ENCODE results near the gene HMCN2.

HMCN2 gene

DNA sequence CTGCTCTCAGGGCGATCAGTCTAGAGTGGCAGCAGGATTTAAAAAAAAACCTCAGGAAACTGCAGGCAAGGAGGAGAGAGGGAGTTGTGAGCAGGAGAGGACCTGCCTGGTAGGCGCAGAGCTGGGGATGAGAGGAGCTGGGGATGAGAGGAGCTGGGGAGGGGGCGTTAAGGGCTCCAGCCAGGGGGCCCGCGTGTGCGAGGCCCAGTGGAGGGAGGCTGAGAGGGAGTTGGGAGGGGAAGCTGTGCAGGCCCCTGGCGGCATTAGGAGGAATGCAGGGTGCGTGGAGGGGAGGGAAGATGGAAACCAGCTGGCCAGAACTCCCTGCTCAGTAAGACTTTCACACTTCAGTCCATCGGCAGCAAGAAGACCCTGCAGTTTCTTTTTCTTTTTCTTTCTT is 45.2 kb upstream of the HMCN2 start:
- Histone ChIP-seq H3K9ac (no peak overlapping the region), H3K4me3 (IDR thresholded peaks at IDR 0.05; ENCODE audit: insufficient read depth, low read depth, low read length) (no peak overlapping the region), H4K20me1 (ENCODE audit: insufficient read depth) (no peaks in the 10 kb centered on the region), H3K4me2 (no peak overlapping the region), H3K27me3 (ENCODE audit: insufficient read depth, low read depth) (no peaks in the 10 kb centered on the region), H2AFZ (ENCODE audit: low read depth) (no peak overlapping the region), H3K4me1 (ENCODE audit: low read depth, poor library complexity, severe bottlenecking) (no peaks in the 10 kb centered on the region), H3K27ac (no peak overlapping the region), H3K36me3 (ENCODE audit: insufficient read depth) (no peaks in the 10 kb centered on the region), H3K79me2 (ENCODE audit: insufficient read depth, low read depth) (no peaks in the 10 kb centered on the region)
- TF ChIP-seq, protein P1, sequence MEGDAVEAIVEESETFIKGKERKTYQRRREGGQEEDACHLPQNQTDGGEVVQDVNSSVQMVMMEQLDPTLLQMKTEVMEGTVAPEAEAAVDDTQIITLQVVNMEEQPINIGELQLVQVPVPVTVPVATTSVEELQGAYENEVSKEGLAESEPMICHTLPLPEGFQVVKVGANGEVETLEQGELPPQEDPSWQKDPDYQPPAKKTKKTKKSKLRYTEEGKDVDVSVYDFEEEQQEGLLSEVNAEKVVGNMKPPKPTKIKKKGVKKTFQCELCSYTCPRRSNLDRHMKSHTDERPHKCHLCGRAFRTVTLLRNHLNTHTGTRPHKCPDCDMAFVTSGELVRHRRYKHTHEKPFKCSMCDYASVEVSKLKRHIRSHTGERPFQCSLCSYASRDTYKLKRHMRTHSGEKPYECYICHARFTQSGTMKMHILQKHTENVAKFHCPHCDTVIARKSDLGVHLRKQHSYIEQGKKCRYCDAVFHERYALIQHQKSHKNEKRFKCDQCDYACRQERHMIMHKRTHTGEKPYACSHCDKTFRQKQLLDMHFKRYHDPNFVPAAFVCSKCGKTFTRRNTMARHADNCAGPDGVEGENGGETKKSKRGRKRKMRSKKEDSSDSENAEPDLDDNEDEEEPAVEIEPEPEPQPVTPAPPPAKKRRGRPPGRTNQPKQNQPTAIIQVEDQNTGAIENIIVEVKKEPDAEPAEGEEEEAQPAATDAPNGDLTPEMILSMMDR (conservative IDR thresholded peaks at IDR 0.05; ENCODE audit: low read depth, low read length) = no peak

DNA sequence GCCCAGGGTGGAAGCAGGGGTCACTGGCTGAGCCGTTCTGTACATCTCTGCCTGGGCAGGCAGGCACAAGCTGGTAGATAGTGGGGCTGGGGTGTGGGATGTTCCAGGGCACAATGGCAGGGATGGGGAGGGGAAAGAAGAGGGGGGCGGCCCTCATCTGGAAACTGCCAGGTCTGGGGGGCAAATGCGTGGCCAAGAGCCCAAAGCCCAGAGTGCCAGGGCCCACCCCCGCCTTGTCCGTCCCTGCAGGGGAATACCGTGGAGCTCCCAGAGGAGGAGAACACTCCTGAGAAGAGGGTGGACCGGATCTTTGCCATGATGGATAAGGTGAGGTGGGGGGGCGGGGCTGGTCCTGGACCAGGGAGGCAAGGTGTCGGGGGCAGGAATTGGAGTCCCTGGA is 42.7 kb upstream of the HMCN2 start:
- H3K27me3 ChIP-seq (ENCODE audit: insufficient read depth, low read depth) = no peaks in the 10 kb centered on the region
- no peak overlapping the region for H3K27ac ChIP-seq
- no peaks in the 10 kb centered on the region for H3K4me1 ChIP-seq (ENCODE audit: low read depth, poor library complexity, severe bottlenecking)
- no peak overlapping the region for H2AFZ ChIP-seq (ENCODE audit: low read depth)
- no peaks in the 10 kb centered on the region; the same call in 1 of the 2 replicates for H3K36me3 ChIP-seq (ENCODE audit: insufficient read depth)
- TF ChIP-seq, protein P1 (conservative IDR thresholded peaks at IDR 0.05; ENCODE audit: low read depth, low read length) = no peak
- H3K4me3 ChIP-seq (IDR thresholded peaks at IDR 0.05; ENCODE audit: insufficient read depth, low read depth, low read length) = no peak overlapping the region
- no peaks in the 10 kb centered on the region for H4K20me1 ChIP-seq (ENCODE audit: insufficient read depth)
- no peak overlapping the region for H3K9ac ChIP-seq
- no peaks in the 10 kb centered on the region for H3K79me2 ChIP-seq (ENCODE audit: insufficient read depth, low read depth)
- no peak overlapping the region for H3K4me2 ChIP-seq

DNA sequence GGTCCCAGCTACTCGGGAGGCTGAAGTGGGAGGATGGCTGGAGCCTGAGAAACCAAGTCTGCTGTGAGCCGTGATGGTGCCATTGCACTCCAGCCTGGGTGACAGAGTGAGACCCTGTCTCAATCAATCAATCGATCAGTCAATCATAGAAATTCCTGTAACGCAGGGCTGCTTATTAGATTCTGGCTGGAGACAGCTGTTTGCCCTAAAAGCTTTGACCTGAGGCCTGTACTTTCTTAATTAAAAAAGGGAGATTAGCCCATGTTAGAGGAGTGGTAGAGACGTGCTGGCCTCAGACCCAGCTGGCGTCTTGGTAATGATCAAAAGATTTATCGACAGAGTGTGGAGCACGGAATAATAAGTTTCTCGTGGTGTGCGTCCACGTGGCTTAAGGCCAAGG is 40.5 kb upstream of the HMCN2 start:
- Histone ChIP-seq H3K4me3 (IDR thresholded peaks at IDR 0.05; ENCODE audit: insufficient read depth, low read depth, low read length) (no peak overlapping the region), H3K79me2 (ENCODE audit: insufficient read depth, low read depth) (no peaks in the 10 kb centered on the region), H3K36me3 (ENCODE audit: insufficient read depth) (no peaks in the 10 kb centered on the region; the same call in 1 of the 2 replicates), H2AFZ (ENCODE audit: low read depth) (no peak overlapping the region), H3K4me1 (ENCODE audit: low read depth, poor library complexity, severe bottlenecking) (no peaks in the 10 kb centered on the region), H3K4me2 (no peak overlapping the region), H3K27me3 (ENCODE audit: insufficient read depth, low read depth) (no peaks in the 10 kb centered on the region), H3K27ac (no peak overlapping the region), H4K20me1 (ENCODE audit: insufficient read depth) (no peaks in the 10 kb centered on the region), H3K9ac (no peak overlapping the region)
- TF ChIP-seq, protein P1 (conservative IDR thresholded peaks at IDR 0.05; ENCODE audit: low read depth, low read length) = no peak

DNA sequence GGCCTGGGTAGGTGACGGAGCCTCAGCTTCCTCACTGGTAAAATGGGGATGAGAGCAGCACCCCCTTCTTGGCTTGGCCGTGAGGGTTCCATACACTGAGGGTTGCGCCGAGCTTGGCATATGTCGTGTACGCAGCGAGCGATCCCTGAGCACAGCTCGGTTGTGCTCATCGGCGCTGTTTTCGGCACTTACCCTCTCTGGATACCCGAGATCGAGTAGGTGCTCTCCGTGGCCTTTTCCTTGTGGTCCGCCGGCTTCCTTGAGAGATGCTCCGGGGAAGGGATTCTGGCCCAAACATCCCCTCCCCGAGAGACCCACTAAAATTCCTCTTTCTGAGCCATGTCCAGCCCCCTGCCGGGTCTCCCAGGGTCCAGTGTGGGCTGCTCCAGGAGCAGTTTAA is 40.0 kb upstream of the HMCN2 start:
- Histone ChIP-seq H3K4me2 (no peak overlapping the region), H3K27ac (no peak overlapping the region), H3K36me3 (ENCODE audit: insufficient read depth) (no peaks in the 10 kb centered on the region; the same call in 1 of the 2 replicates), H2AFZ (ENCODE audit: low read depth) (no peak overlapping the region), H3K79me2 (ENCODE audit: insufficient read depth, low read depth) (no peaks in the 10 kb centered on the region), H4K20me1 (ENCODE audit: insufficient read depth) (no peaks in the 10 kb centered on the region), H3K9ac (no peak overlapping the region), H3K27me3 (ENCODE audit: insufficient read depth, low read depth) (no peaks in the 10 kb centered on the region), H3K4me3 (IDR thresholded peaks at IDR 0.05; ENCODE audit: insufficient read depth, low read depth, low read length) (no peak overlapping the region), H3K4me1 (ENCODE audit: low read depth, poor library complexity, severe bottlenecking) (no peaks in the 10 kb centered on the region)
- TF ChIP-seq, protein P1 (conservative IDR thresholded peaks at IDR 0.05; ENCODE audit: low read depth, low read length) = no peak
